GM19351 (cell line): ENCODE results near the gene CDC42BPA.
"Not testable (repeated sequence)": the region's sequence is repeated elsewhere in the genome, so short reads cannot be mapped to it uniquely, and the experiment has no call there.

Experiments used
- ATAC-seq: cut with Tn5 transposase; IDR thresholded peaks from one replicate; pipeline ENCODE4 v1.9.1; 2021; ENCODE audit warnings: mild to moderate bottlenecking, moderate library complexity; ENCODE audit not compliant: unreplicated experiment

The CDC42BPA gene

GRCh38 chr1:226972931-226973330, 345.4 kb downstream of the CDC42BPA start:
- ATAC-seq = no peak

DNA sequence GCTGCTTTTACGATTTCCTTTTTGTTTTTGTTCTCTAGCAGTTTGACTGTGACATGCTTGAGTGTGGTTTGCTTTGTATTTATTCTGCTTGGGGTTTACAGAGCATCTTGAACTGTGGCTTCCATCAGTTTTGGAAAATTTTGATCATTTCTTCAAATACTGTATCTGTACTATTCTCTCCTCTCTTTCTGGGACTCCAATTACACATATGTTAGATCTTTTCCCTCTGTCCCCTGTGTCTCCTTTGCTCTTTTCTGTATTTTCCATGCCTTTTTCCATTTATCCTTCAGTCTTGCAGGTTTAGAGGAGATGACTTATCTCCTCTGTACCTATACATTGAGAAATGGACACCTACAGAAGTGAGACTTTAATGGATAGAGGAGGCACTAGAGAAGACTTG, 346.5 kb downstream of the CDC42BPA start:
- no peak for ATAC-seq

DNA sequence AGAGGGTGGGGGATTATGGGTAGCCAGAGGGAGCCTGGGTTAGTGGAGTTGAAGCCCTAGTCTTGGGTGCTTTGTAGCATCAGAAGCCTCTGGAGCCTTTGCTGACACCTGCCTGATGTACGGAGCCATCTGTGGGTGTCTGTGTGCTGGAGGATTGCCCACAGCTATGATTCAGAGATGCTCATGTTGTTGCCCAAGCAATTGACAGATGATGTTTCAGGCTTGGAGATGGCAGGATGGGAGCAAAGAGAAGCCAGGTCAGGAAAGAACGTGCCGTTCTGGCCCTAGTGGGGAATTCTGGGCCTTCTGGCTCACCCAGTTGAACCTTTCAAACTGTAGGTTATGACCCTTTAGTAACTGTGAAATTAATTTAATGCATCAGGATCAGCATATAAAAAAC, 350.6 kb downstream of the CDC42BPA start:
- ATAC-seq = no peak

DNA sequence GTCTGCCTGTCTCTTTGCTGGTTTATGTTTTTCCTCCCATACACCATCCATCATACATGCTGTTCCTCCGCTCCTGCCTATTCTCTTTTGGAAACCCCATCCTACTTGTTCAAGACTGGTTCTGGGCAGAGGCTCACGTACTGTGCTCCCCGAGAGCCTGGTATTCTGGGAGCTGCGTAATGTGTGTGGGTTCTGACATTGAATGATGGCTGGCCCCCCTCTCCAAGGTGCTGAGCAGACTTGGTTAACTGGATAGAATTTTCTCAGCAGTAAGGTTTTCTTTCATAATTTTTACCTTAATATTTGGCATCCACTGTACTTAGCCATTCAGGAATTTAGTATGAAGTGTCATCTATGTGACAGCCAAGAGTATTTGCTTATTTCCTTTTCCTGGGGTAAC, 351.6 kb downstream of the CDC42BPA start:
- ATAC-seq = no peak

DNA sequence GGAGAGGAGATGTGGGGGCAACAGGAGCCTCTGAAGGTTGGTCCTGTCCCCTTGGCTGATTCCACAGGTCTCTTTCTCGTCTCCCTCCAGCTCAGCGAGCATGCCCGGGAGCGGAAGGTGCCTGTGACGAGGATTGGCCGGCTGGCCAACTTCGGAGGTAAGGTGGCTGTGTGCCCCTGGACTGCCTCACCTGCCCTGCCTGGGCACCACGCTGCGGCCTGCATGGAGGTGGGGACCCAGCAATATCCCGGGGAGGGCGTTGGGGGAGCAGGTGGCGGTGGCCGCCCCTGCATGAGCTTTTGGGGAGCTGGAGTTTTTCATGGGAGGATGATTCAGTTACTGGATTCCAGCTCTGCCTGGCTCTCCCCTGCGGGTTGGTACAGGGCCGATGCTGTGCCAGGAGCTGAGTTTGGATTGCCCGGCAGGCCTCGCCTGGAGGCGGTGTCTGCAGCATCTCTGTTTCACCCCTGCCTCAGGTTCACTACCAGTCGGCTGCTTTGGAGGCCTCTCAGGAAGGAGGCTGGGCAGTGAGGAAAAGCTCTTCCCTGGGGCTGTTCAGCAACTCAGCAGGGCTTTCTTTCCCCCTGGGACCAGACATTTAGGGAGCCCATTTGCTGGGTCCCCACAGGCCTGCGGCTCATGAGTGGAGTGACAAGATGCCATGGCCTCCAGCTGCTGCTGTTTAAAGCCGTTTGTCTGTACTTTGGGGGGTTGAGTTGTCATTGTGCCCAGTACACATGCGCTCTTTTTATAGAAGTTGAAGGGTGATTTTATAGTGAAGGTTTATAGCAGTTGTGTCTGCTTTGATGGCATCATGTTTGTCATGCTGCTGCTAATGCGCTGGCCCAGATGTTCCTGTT, 352.5 kb downstream of the CDC42BPA start:
- no peak for ATAC-seq

GRCh38 chr1:226964611-226965486, 353.4 kb downstream of the CDC42BPA start:
- ATAC-seq = no peak

- ATAC-seq = no peak
Observed at GRCh38 chr1:226964068-226964425, 354.2 kb downstream of the CDC42BPA start.

- ATAC-seq = no peak
Observed at GRCh38 chr1:226962421-226963391, 355.6 kb downstream of the CDC42BPA start.

DNA sequence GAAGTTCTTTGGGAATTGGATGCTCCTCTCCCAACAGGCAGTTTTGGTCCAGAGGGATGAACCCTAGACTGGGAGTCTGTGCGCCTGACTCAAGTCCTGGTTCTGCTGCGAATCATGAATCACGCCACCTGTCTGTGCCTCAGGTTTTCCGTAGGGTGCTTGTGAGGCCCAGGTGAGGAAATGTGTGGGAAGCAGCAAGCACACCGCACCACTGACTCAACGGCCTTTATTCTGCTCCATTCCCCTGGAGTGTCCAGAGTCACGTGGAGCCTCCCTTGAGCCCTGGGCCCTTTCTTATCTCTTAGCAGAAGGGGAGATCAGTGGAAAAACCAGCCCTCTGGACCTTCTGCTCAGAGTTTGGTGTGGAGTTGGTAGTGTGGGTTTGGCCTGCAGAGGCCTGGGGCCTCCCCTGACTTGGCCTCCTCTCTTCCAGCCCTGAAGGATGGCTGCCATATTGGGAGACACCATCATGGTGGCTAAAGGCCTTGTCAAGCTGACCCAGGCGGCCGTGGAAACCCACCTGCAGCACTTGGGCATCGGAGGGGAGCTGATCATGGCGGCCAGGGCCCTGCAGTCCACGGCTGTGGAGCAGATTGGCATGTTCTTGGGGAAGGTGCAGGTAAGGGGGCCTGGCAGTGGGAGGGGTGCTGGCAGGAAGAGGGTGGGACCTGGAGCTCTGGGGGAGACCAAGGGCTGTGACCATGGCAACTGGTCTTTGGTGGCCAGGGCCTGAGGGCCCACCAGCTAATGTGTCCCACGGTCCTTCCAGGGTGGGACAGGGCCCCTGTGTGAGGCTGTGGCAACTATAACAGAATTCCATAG, 357.1 kb downstream of the CDC42BPA start:
- ATAC-seq = no peak

DNA sequence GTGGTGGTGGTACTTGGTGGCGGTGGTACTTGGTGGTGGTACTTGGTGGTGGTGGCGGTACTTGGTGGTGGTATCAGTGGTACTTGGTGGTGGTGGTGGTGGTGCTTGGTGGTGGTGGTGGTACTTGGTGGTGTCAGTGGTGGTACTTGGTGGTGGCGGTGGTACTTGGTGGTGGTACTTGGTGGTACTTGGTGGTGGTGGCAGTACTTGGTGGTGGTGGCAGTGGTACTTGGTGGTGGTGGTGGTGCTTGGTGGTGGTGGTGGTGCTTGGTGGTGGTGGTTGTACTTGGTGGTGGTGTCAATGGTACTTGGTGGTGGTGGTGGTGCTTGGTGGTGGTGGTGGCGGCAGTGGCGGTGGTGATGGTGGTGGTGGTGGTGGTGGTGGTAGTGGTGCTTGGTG, 358.0 kb downstream of the CDC42BPA start:
- ATAC-seq = no peak

GRCh38 chr1:226958300-226958699, 360.0 kb downstream of the CDC42BPA start:
- ATAC-seq = no peak

DNA sequence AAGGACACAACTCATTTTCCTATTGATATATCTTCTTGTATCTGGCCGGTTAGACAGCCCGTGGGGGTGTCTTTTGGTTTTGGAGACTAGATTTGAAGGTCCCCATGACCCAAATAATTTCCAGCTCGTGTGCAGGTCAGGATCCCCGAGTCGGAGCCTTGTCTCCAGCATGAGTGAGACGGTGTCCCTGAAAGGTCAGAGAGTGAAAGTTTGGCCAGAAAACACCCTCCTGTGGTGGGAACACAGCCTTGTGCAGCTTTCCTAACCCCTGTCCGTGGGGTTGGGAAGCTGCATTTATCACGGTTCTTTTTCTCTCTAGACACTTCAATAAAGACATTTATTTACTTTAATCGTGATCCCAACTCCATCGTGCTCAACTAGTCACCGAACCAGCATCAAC, 360.6 kb downstream of the CDC42BPA start:
- no peak for ATAC-seq

DNA sequence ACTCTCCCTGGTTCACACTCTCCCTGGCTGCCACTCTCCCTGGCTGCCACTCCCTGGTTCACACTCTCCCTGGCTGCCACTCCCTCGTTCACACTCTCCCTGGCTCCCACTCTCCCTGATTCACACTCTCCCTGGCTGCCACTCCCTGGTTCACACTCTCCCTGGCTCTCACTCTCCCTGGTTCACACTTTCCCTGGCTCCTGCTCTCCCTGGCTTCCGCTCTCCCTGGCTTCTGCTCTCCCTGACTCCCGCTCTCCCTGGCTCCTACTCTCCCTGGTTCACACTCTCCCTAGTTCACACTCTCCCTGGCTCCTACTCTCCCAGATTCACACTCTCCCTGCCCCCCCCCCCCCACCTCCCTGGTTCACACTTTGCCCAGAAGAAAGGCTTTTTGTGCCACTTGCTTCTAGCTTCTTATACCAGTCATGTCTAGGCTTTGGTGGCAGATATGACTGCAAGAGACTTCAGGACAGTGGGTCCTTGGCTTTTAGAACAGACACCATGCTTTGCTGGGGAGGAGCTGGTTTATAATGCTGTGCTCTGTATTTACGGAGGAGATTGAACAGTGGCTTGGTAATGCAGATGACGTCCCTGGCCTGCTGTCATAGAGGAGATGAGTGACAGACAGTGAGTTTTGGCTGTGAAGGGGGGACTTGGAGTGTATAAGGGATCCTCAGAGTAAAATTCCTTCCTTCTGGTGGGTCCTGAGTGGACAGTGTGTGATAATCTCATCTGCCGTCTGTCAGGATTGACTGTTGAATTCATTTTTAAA, 361.2 kb downstream of the CDC42BPA start:
- no peak for ATAC-seq

- ATAC-seq = not testable (repeated sequence)
Observed at GRCh38 chr1:226955857-226956256, 362.4 kb downstream of the CDC42BPA start.

DNA sequence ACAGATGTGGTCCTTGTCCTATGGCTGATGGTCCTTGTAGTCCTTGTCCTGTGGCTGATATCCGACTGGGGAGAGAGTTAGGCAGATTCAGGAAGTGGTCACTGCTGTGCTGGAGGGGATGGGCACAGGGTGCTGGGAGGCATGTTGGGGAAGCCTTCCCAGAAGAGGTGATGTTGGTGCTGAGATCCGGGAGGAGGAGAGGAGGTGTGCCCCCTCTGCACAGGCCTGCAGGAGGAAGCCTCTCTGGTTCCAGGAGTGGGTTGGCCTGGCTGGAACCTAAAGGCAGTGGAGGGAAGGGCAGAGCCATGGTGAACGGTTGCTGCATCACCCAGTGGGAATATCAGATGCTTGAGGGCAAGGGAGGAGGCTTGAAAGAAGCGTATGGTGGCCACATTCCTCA, 363.5 kb downstream of the CDC42BPA start:
- ATAC-seq = no peak

DNA sequence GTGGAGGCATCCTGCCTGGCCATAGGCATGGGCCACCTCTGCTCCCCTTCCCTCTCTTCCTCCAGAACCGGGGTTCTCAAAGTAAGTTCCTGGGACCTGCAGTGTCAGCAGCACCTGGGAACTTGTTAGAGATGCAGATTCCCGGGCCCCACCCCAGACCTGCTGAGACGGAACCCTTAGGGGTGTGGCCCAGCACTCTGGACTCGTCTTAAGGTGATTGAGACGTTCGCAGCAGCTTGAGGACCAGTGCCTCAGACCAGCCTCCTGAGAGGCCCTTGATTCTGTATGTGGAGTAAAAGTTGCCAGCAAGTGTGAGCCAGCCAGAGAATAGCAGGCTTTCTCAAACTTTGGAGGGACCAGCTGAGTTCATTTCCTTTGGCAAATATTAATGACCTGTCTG, 364.0 kb downstream of the CDC42BPA start:
- ATAC-seq = no peak

- ATAC-seq = no peak
Observed at GRCh38 chr1:226953175-226953800, 365.0 kb downstream of the CDC42BPA start.

- ATAC-seq = no peak
Observed at GRCh38 chr1:226952118-226952441, 366.2 kb downstream of the CDC42BPA start.
